Measurements from ENCODE around the gene SLC10A7.

Gene SLC10A7

GRCh38 chr4:146477054-146477453 is 44.7 kb downstream of the SLC10A7 start:
- TF ChIP-seq CTCF (IDR thresholded peaks at IDR 0.05; ENCODE audit: insufficient read depth, low read length, missing control alignments) = no peak
- no peak overlapping the region for H3K4me3 ChIP-seq (ENCODE audit: low read depth, low read length)
- DNase-seq (ENCODE audit: low read depth, low spot score) = no peak
- ChIA-PET POLR2A (no interaction called here), CTCF (no interaction called here)

GRCh38 chr4:146472404-146472803 is 49.3 kb downstream of the SLC10A7 start:
- ChIA-PET POLR2A (no interaction called here), CTCF (no interaction called here)
- no peak for TF ChIP-seq CTCF (IDR thresholded peaks at IDR 0.05; ENCODE audit: insufficient read depth, low read length, missing control alignments)
- no peak for DNase-seq (ENCODE audit: low read depth, low spot score)
- H3K4me3 ChIP-seq (ENCODE audit: low read depth, low read length) = no peak overlapping the region

- ChIA-PET POLR2A (no interaction called here), CTCF (no interaction called here)
- DNase-seq (ENCODE audit: low read depth, low spot score) = no peak
- H3K4me3 ChIP-seq (ENCODE audit: low read depth, low read length) = no peak overlapping the region
- TF ChIP-seq CTCF (IDR thresholded peaks at IDR 0.05; ENCODE audit: insufficient read depth, low read length, missing control alignments) = no peak
These were observed 51.1 kb downstream of the SLC10A7 start for GRCh38 chr4:146470604-146471003.

- no peak for DNase-seq (ENCODE audit: low read depth, low spot score)
- H3K4me3 ChIP-seq (ENCODE audit: low read depth, low read length) = no peak overlapping the region
- no peak for TF ChIP-seq CTCF (IDR thresholded peaks at IDR 0.05; ENCODE audit: insufficient read depth, low read length, missing control alignments)
- ChIA-PET POLR2A (no interaction called here), CTCF (no interaction called here)
These were observed 52.7 kb downstream of the SLC10A7 start for GRCh38 chr4:146469022-146469421.

GRCh38 chr4:146465628-146466027 is 56.1 kb downstream of the SLC10A7 start:
- ChIA-PET POLR2A (no interaction called here), CTCF (interaction anchor here (0.9 kb wide), 1 partner anchor 9 kb away, joined by 3 read pairs; no protein-coding TSS in a partner anchor)
- H3K4me3 ChIP-seq (ENCODE audit: low read depth, low read length) = no peak overlapping the region
- TF ChIP-seq CTCF (IDR thresholded peaks at IDR 0.05; ENCODE audit: insufficient read depth, low read length, missing control alignments) = no peak
- DNase-seq (ENCODE audit: low read depth, low spot score) = no peak

- no peak for DNase-seq (ENCODE audit: low read depth, low spot score)
- ChIA-PET CTCF (interaction anchor here (1.1 kb wide), 1 partner anchor 33 kb away, joined by 3 read pairs; no protein-coding TSS in a partner anchor), POLR2A (no interaction called here)
- TF ChIP-seq CTCF (IDR thresholded peaks at IDR 0.05; ENCODE audit: insufficient read depth, low read length, missing control alignments) = no peak
- H3K4me3 ChIP-seq (ENCODE audit: low read depth, low read length) = no peak overlapping the region
These were observed 59.5 kb downstream of the SLC10A7 start for GRCh38 chr4:146462251-146462650.
